ENCODE data around the gene LCP2. TPM values are rescaled to one million over a fixed set of nuclear protein-coding genes. Genes with fewer than 3 reads are reported as not detected.

Gene LCP2
- total RNA-seq, 1 donor from 2014 or later, result 0.09 TPM

DNA sequence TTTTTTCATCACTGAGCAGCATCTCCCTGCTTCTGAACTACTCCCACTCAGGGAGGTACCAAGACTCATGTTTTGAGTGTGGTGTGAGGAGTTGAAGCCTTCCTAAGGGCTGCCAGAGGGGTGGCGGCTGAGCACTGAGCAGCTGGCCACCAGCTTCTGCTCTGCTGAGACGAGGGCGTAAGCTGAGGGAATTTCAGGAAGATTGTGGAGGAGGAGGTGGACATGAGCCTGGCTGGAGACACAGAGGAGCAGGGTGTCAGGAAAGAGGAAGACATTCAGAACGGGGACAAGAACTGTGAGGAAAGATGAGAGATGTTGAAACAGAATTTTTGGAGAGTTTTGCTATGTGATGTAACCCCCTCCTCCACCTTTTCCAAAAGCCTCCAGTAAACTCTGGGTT is 7.8 kb downstream of the LCP2 start:
- no peaks in the 10 kb centered on the region for H4K20me1 ChIP-seq (ENCODE audit: insufficient read depth, low read length)
- TF ChIP-seq EZH2 (IDR thresholded peaks at IDR 0.05; ENCODE audit: insufficient read depth, low read length), result no peak
- TF ChIP-seq, protein P1, sequence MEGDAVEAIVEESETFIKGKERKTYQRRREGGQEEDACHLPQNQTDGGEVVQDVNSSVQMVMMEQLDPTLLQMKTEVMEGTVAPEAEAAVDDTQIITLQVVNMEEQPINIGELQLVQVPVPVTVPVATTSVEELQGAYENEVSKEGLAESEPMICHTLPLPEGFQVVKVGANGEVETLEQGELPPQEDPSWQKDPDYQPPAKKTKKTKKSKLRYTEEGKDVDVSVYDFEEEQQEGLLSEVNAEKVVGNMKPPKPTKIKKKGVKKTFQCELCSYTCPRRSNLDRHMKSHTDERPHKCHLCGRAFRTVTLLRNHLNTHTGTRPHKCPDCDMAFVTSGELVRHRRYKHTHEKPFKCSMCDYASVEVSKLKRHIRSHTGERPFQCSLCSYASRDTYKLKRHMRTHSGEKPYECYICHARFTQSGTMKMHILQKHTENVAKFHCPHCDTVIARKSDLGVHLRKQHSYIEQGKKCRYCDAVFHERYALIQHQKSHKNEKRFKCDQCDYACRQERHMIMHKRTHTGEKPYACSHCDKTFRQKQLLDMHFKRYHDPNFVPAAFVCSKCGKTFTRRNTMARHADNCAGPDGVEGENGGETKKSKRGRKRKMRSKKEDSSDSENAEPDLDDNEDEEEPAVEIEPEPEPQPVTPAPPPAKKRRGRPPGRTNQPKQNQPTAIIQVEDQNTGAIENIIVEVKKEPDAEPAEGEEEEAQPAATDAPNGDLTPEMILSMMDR (IDR thresholded peaks at IDR 0.05; ENCODE audit: insufficient read depth, low read depth, low read length), result no peak
- no peak overlapping the region for H2AFZ ChIP-seq (ENCODE audit: low read depth, low read length)
- Mint-ChIP-seq H3K9me3 (ENCODE audit: unreplicated experiment) (peaks cover 24% of the 10 kb centered on the region), H3K27ac (ENCODE audit: unreplicated experiment) (no peak overlapping the region), H3K4me3 (ENCODE audit: unreplicated experiment) (no peak overlapping the region), H3K36me3 (ENCODE audit: low read depth, unreplicated experiment) (peaks cover 3% of the 10 kb centered on the region), H3K27me3 (ENCODE audit: low read depth, unreplicated experiment) (peaks cover 16% of the 10 kb centered on the region), H3K4me1 (ENCODE audit: low read depth, unreplicated experiment) (no peaks in the 10 kb centered on the region)
- FAIRE-seq (no peak), DNase-seq (ENCODE audit: low read depth) (no peak)
- no peaks in the 10 kb centered on the region for H3K9me3 ChIP-seq (ENCODE audit: insufficient read depth, low read depth, low read length)
- no peak overlapping the region for H3K4me3 ChIP-seq (ENCODE audit: insufficient read depth, low read depth, low read length)
- H3K36me3 ChIP-seq (ENCODE audit: insufficient read depth, low read length), result no peaks in the 10 kb centered on the region
- H3K4me2 ChIP-seq (ENCODE audit: low read length), result no peak overlapping the region
- no peak overlapping the region for H3K27ac ChIP-seq (ENCODE audit: low read depth, low read length)
- H3K4me1 ChIP-seq (ENCODE audit: insufficient read depth, low read length), result no peaks in the 10 kb centered on the region
- H3K27me3 ChIP-seq (ENCODE audit: insufficient read depth, low read length), result peaks cover 2% of the 10 kb centered on the region
- no peak overlapping the region for H3K9ac ChIP-seq (ENCODE audit: low read length)
- no peaks in the 10 kb centered on the region for H3K79me2 ChIP-seq (ENCODE audit: insufficient read depth, low read length)

GRCh38 chr5:170289121-170289520 is 8.5 kb downstream of the LCP2 start:
- no peaks in the 10 kb centered on the region for H3K79me2 ChIP-seq (ENCODE audit: insufficient read depth, low read length)
- no peaks in the 10 kb centered on the region for H3K4me1 ChIP-seq (ENCODE audit: insufficient read depth, low read length)
- H4K20me1 ChIP-seq (ENCODE audit: insufficient read depth, low read length), result no peaks in the 10 kb centered on the region
- no peak overlapping the region for H2AFZ ChIP-seq (ENCODE audit: low read depth, low read length)
- no peak overlapping the region for H3K4me2 ChIP-seq (ENCODE audit: low read length)
- Mint-ChIP-seq H3K36me3 (ENCODE audit: low read depth, unreplicated experiment) (peaks cover 3% of the 10 kb centered on the region), H3K4me3 (ENCODE audit: unreplicated experiment) (no peak overlapping the region), H3K4me1 (ENCODE audit: low read depth, unreplicated experiment) (no peaks in the 10 kb centered on the region), H3K27me3 (ENCODE audit: low read depth, unreplicated experiment) (peaks cover 16% of the 10 kb centered on the region), H3K27ac (ENCODE audit: unreplicated experiment) (no peak overlapping the region), H3K9me3 (ENCODE audit: unreplicated experiment) (peaks cover 30% of the 10 kb centered on the region)
- H3K36me3 ChIP-seq (ENCODE audit: insufficient read depth, low read length), result no peaks in the 10 kb centered on the region
- DNase-seq (ENCODE audit: low read depth) (no peak), FAIRE-seq (no peak)
- H3K4me3 ChIP-seq (ENCODE audit: insufficient read depth, low read depth, low read length), result no peak overlapping the region
- TF ChIP-seq, protein P1 (IDR thresholded peaks at IDR 0.05; ENCODE audit: insufficient read depth, low read depth, low read length), result no peak
- no peak for TF ChIP-seq EZH2 (IDR thresholded peaks at IDR 0.05; ENCODE audit: insufficient read depth, low read length)
- peaks cover 2% of the 10 kb centered on the region for H3K27me3 ChIP-seq (ENCODE audit: insufficient read depth, low read length)
- no peaks in the 10 kb centered on the region for H3K9me3 ChIP-seq (ENCODE audit: insufficient read depth, low read depth, low read length)
- no peak overlapping the region for H3K9ac ChIP-seq (ENCODE audit: low read length)
- no peak overlapping the region for H3K27ac ChIP-seq (ENCODE audit: low read depth, low read length)

- H3K4me3 ChIP-seq (ENCODE audit: insufficient read depth, low read depth, low read length), result no peak overlapping the region
- H3K27me3 Mint-ChIP-seq (ENCODE audit: low read depth, unreplicated experiment), result peaks cover 16% of the 10 kb centered on the region
Observed at GRCh38 chr5:170288551-170288950, 9.0 kb downstream of the LCP2 start.

More at GRCh38 chr5:170288551-170288950, 9.0 kb downstream of the LCP2 start:
- DNase-seq (ENCODE audit: low read depth) (no peak), FAIRE-seq (no peak)
- no peak for TF ChIP-seq EZH2 (IDR thresholded peaks at IDR 0.05; ENCODE audit: insufficient read depth, low read length)
- TF ChIP-seq, protein P1 (IDR thresholded peaks at IDR 0.05; ENCODE audit: insufficient read depth, low read depth, low read length), result no peak
- Mint-ChIP-seq H3K9me3 (ENCODE audit: unreplicated experiment) (peaks cover 33% of the 10 kb centered on the region), H3K27ac (ENCODE audit: unreplicated experiment) (no peak overlapping the region), H3K4me1 (ENCODE audit: low read depth, unreplicated experiment) (no peaks in the 10 kb centered on the region), H3K4me3 (ENCODE audit: unreplicated experiment) (no peak overlapping the region), H3K36me3 (ENCODE audit: low read depth, unreplicated experiment) (peaks cover 3% of the 10 kb centered on the region)
- no peaks in the 10 kb centered on the region for H4K20me1 ChIP-seq (ENCODE audit: insufficient read depth, low read length)
- H3K4me2 ChIP-seq (ENCODE audit: low read length), result no peak overlapping the region
- H3K4me1 ChIP-seq (ENCODE audit: insufficient read depth, low read length), result no peaks in the 10 kb centered on the region
- H3K9me3 ChIP-seq (ENCODE audit: insufficient read depth, low read depth, low read length), result no peaks in the 10 kb centered on the region
- no peaks in the 10 kb centered on the region for H3K36me3 ChIP-seq (ENCODE audit: insufficient read depth, low read length)
- H3K27ac ChIP-seq (ENCODE audit: low read depth, low read length), result no peak overlapping the region
- H3K27me3 ChIP-seq (ENCODE audit: insufficient read depth, low read length), result peaks cover 2% of the 10 kb centered on the region
- H2AFZ ChIP-seq (ENCODE audit: low read depth, low read length), result no peak overlapping the region
- no peak overlapping the region for H3K9ac ChIP-seq (ENCODE audit: low read length)
- H3K79me2 ChIP-seq (ENCODE audit: insufficient read depth, low read length), result no peaks in the 10 kb centered on the region
